Effector memory CD8-positive, alpha-beta T cell (primary cell): ENCODE measurements around the gene ANKRD13D.

Experiments
- ATAC-seq: fragments of 150-1000 bp; cut with Tn5 transposase; replicated peaks from 2 replicates; pipeline ENCODE4 v1.10.0; 2021; ENCODE audit warnings: mild to moderate bottlenecking, moderate library complexity
- DNase-seq, 3 experiments: peaks; one replicate each; pipeline ENCODE4 v3.0.0; 2021
- H3K27ac Mint-ChIP-seq, 2 donors: one replicate each; pipeline ENCODE4 v1.8.0; 2022; ENCODE audit warnings: mild to moderate bottlenecking in 2 of 2, mixed read lengths in 2 of 2, moderate library complexity in 2 of 2
- H3K27me3 Mint-ChIP-seq, 2 donors: one replicate each; pipeline ENCODE4 v1.8.0; 2022; ENCODE audit warnings: mixed read lengths in 2 of 2
- H3K36me3 Mint-ChIP-seq: one replicate; pipeline ENCODE4 v1.8.0; 2022; ENCODE audit warnings: mild to moderate bottlenecking, moderate library complexity, mixed read lengths; ENCODE audit not compliant: insufficient read depth
- H3K4me1 Mint-ChIP-seq, 2 donors: one replicate each; pipeline ENCODE4 v1.8.0; 2022; ENCODE audit warnings: low read depth in 2 of 2, mixed read lengths in 2 of 2
- H3K4me3 Mint-ChIP-seq, 2 donors: one replicate each; pipeline ENCODE4 v1.8.0; 2022; ENCODE audit warnings: mild to moderate bottlenecking in 2 of 2, mixed read lengths in 2 of 2, moderate library complexity in 2 of 2
- H3K9me3 Mint-ChIP-seq, 2 donors: one replicate each; pipeline ENCODE4 v1.8.0; 2022; ENCODE audit warnings: mixed read lengths in 2 of 2
- total RNA-seq, 9 experiments: gene quantifications; one replicate each; lab custom pipeline; 2026; lab: John Stamatoyannopoulos, UW

The ANKRD13D gene
- 50.0 to 181 (median 143) reads per million in 9 experiments for total RNA-seq

- Mint-ChIP-seq H3K4me3 (peak within 1 kb of the TSS; percentile 88 to 93), H3K36me3 (peaks cover 85% of the 10 kb centered on the region), H3K4me1 (peaks cover 41 to 55% of the 10 kb centered on the region in 2 donors), H3K27ac (peak within 1 kb of the TSS; percentile 99), H3K27me3 (no peaks in the 10 kb centered on the region), H3K9me3 (no peaks in the 10 kb centered on the region)
- ATAC-seq (peak; percentile 37), DNase-seq (no peak)
Observed at GRCh38 chr11:67289226-67289650, at the start of gene ANKRD13D. Gene ANKRD13D (plus strand): TSS chr11:67289303. CDS start chr11:67289461, 158 bp downstream.

- H3K4me3 Mint-ChIP-seq: peak overlapping the region; percentile 99 to 100
- peaks cover 57% of the 10 kb centered on the region for H3K36me3 Mint-ChIP-seq
- ATAC-seq (peak; percentile 82), DNase-seq (peak; percentile 92 to 95 (median 94))
- peak overlapping the region; percentile 100 for H3K27ac Mint-ChIP-seq
- H3K9me3 Mint-ChIP-seq: no peaks in the 10 kb centered on the region
- H3K4me1 Mint-ChIP-seq: peaks cover 47 to 56% of the 10 kb centered on the region in 2 donors
- no peaks in the 10 kb centered on the region for H3K27me3 Mint-ChIP-seq
Observed at GRCh38 chr11:67239783-67240575, 49.1 kb upstream of the ANKRD13D start.

- H3K9me3 Mint-ChIP-seq: no peaks in the 10 kb centered on the region
- peak; percentile 80 to 87 (median 82) for DNase-seq
- peak; percentile 53 for ATAC-seq
- H3K4me3 Mint-ChIP-seq: peak overlapping the region; percentile 99 to 100
- H3K36me3 Mint-ChIP-seq: peaks cover 62% of the 10 kb centered on the region
- peak overlapping the region; percentile 100 for H3K27ac Mint-ChIP-seq
- H3K27me3 Mint-ChIP-seq: no peaks in the 10 kb centered on the region
- H3K4me1 Mint-ChIP-seq: peaks cover 50 to 57% of the 10 kb centered on the region in 2 donors
Observed at GRCh38 chr11:67240576-67241389, 48.3 kb upstream of the ANKRD13D start.

GRCh38 chr11:67242548-67242947, 46.6 kb upstream of the ANKRD13D start:
- Mint-ChIP-seq H3K27ac (peak overlapping the region; percentile 100), H3K9me3 (no peaks in the 10 kb centered on the region), H3K4me1 (peaks cover 50 to 62% of the 10 kb centered on the region in 2 donors), H3K36me3 (peaks cover 79% of the 10 kb centered on the region), H3K27me3 (no peaks in the 10 kb centered on the region), H3K4me3 (peak overlapping the region; percentile 99 to 100)
- DNase-seq (no peak), ATAC-seq (no peak)

GRCh38 chr11:67243051-67243450, 46.1 kb upstream of the ANKRD13D start:
- H3K4me3 Mint-ChIP-seq: peak overlapping the region; percentile 99 to 100
- DNase-seq (no peak), ATAC-seq (no peak)
- H3K9me3 Mint-ChIP-seq: no peaks in the 10 kb centered on the region
- H3K4me1 Mint-ChIP-seq: peaks cover 50 to 62% of the 10 kb centered on the region in 2 donors
- H3K27me3 Mint-ChIP-seq: no peaks in the 10 kb centered on the region
- H3K27ac Mint-ChIP-seq: peak overlapping the region; percentile 71 to 100
- peaks cover 84% of the 10 kb centered on the region for H3K36me3 Mint-ChIP-seq

- no peak for ATAC-seq
- no peaks in the 10 kb centered on the region for H3K27me3 Mint-ChIP-seq
- no peaks in the 10 kb centered on the region for H3K9me3 Mint-ChIP-seq
- H3K4me3 Mint-ChIP-seq: no peak overlapping the region
- peaks cover 100% of the 10 kb centered on the region for H3K36me3 Mint-ChIP-seq
- H3K27ac Mint-ChIP-seq: no peak overlapping the region
- H3K4me1 Mint-ChIP-seq: peaks cover 42 to 53% of the 10 kb centered on the region in 2 donors
- DNase-seq: no peak
Observed at GRCh38 chr11:67245046-67245445, 44.1 kb upstream of the ANKRD13D start.

- Mint-ChIP-seq H3K4me1 (peaks cover 19 to 43% of the 10 kb centered on the region in 2 donors), H3K4me3 (no peak overlapping the region), H3K27me3 (no peaks in the 10 kb centered on the region), H3K27ac (peak overlapping the region; percentile 25 to 89), H3K36me3 (peaks cover 100% of the 10 kb centered on the region), H3K9me3 (no peaks in the 10 kb centered on the region)
- DNase-seq: no peak
- no peak for ATAC-seq
Observed at GRCh38 chr11:67247946-67248550, 41.1 kb upstream of the ANKRD13D start.

- peak overlapping the region in 1 of 2 donors; percentile 89 for H3K27ac Mint-ChIP-seq
- no peaks in the 10 kb centered on the region for H3K27me3 Mint-ChIP-seq
- H3K9me3 Mint-ChIP-seq: no peaks in the 10 kb centered on the region
- H3K4me1 Mint-ChIP-seq: peaks cover 24 to 42% of the 10 kb centered on the region in 2 donors
- H3K4me3 Mint-ChIP-seq: no peak overlapping the region
- ATAC-seq (no peak), DNase-seq (no peak)
- H3K36me3 Mint-ChIP-seq: peaks cover 100% of the 10 kb centered on the region
Observed at GRCh38 chr11:67248653-67249052, 40.5 kb upstream of the ANKRD13D start.

GRCh38 chr11:67250059-67251043, 38.8 kb upstream of the ANKRD13D start:
- Mint-ChIP-seq H3K36me3 (peaks cover 100% of the 10 kb centered on the region), H3K4me3 (peak overlapping the region in 1 of 2 donors; percentile 61), H3K9me3 (no peaks in the 10 kb centered on the region), H3K27ac (peak overlapping the region; percentile 84 to 89), H3K4me1 (peaks cover 16 to 36% of the 10 kb centered on the region in 2 donors), H3K27me3 (no peaks in the 10 kb centered on the region)
- ATAC-seq (no peak), DNase-seq (no peak)

- Mint-ChIP-seq H3K9me3 (no peaks in the 10 kb centered on the region), H3K4me3 (peak overlapping the region in 1 of 2 donors; percentile 24), H3K36me3 (peaks cover 100% of the 10 kb centered on the region), H3K4me1 (peaks cover 16 to 34% of the 10 kb centered on the region in 2 donors), H3K27ac (peak overlapping the region; percentile 68 to 82), H3K27me3 (no peaks in the 10 kb centered on the region)
- ATAC-seq: no peak
- DNase-seq: no peak
Observed at GRCh38 chr11:67251841-67252240, 37.3 kb upstream of the ANKRD13D start.

GRCh38 chr11:67252831-67253239, 36.3 kb upstream of the ANKRD13D start:
- no peaks in the 10 kb centered on the region for H3K9me3 Mint-ChIP-seq
- peaks cover 100% of the 10 kb centered on the region for H3K36me3 Mint-ChIP-seq
- DNase-seq (no peak), ATAC-seq (peak; percentile 70)
- peaks cover 16 to 34% of the 10 kb centered on the region in 2 donors for H3K4me1 Mint-ChIP-seq
- H3K27ac Mint-ChIP-seq: peak overlapping the region; percentile 68 to 82
- H3K4me3 Mint-ChIP-seq: no peak overlapping the region
- no peaks in the 10 kb centered on the region for H3K27me3 Mint-ChIP-seq
